ENCODE results near the gene LDOC1. TPM values are rescaled to one million over a fixed set of nuclear protein-coding genes. Genes with fewer than 3 reads are reported as not detected.
A peak's percentile ranks its signal among the peaks of the same experiment; 100 is the strongest.
"Not testable (repeated sequence)": the region's sequence is repeated elsewhere in the genome, so short reads cannot be mapped to it uniquely, and the experiment has no call there.

LDOC1 gene
- 13.7 and 15.7 TPM in 2 replicates for total RNA-seq (2014; rRNA removed; shearing (Covaris generic))

GRCh38 chrX:141176586-141177451 is at the start of gene LDOC1:
Gene LDOC1 (minus strand): TSS chrX:141177129. CDS start chrX:141177021, 108 bp downstream.
- peak within 1 kb of the TSS; percentile 67 for H3K4me3 ChIP-seq
- no peaks in the 10 kb centered on the region for H3K4me1 ChIP-seq
- H3K27me3 ChIP-seq = no peaks in the 10 kb centered on the region
- H3K27ac ChIP-seq = peak within 1 kb of the TSS; percentile 52
- H3K9me3 ChIP-seq (replicated peaks) = no peaks in the 10 kb centered on the region
- no peaks in the 10 kb centered on the region for H3K36me3 ChIP-seq
- DNase-seq = peak; percentile 82 to 84

- Histone ChIP-seq H3K27ac (peak overlapping the region; percentile 75), H3K4me3 (no peak overlapping the region), H3K27me3 (no peaks in the 10 kb centered on the region), H3K4me1 (peaks cover 26% of the 10 kb centered on the region), H3K36me3 (no peaks in the 10 kb centered on the region), H3K9me3 (replicated peaks) (no peaks in the 10 kb centered on the region)
- peak in 1 of 2 experiments; percentile 10 for DNase-seq
Measured at GRCh38 chrX:141221611-141222010, 44.7 kb upstream of the LDOC1 start.

GRCh38 chrX:141220342-141221008 is 43.5 kb upstream of the LDOC1 start:
- peak overlapping the region; percentile 75 for H3K27ac ChIP-seq

GRCh38 chrX:141214196-141214595 is 37.3 kb upstream of the LDOC1 start:
- no peaks in the 10 kb centered on the region for H3K36me3 ChIP-seq
- DNase-seq = no peak
- H3K27ac ChIP-seq = no peak overlapping the region
- H3K27me3 ChIP-seq = no peaks in the 10 kb centered on the region
- no peak overlapping the region for H3K4me3 ChIP-seq
- no peaks in the 10 kb centered on the region for H3K4me1 ChIP-seq
- no peaks in the 10 kb centered on the region for H3K9me3 ChIP-seq (replicated peaks)

More at GRCh38 chrX:141220342-141221008, 43.5 kb upstream of the LDOC1 start:
- H3K4me3 ChIP-seq = no peak overlapping the region
- H3K9me3 ChIP-seq (replicated peaks) = no peaks in the 10 kb centered on the region
- H3K4me1 ChIP-seq = peaks cover 26% of the 10 kb centered on the region
- no peaks in the 10 kb centered on the region for H3K27me3 ChIP-seq
- H3K36me3 ChIP-seq = no peaks in the 10 kb centered on the region
- DNase-seq = peak; percentile 35 to 80

- H3K36me3 ChIP-seq = no peaks in the 10 kb centered on the region
- no peaks in the 10 kb centered on the region for H3K9me3 ChIP-seq (replicated peaks)
- H3K27ac ChIP-seq = no peak overlapping the region
- H3K4me3 ChIP-seq = no peak overlapping the region
- no peaks in the 10 kb centered on the region for H3K27me3 ChIP-seq
- no peak for DNase-seq
- no peaks in the 10 kb centered on the region for H3K4me1 ChIP-seq
Measured at GRCh38 chrX:141201962-141202361, 25.0 kb upstream of the LDOC1 start.

GRCh38 chrX:141188573-141188972 is 11.6 kb upstream of the LDOC1 start:
- not testable (repeated sequence) for DNase-seq; H3K9me3 ChIP-seq (replicated peaks)

GRCh38 chrX:141185366-141185765 is 8.4 kb upstream of the LDOC1 start:
- no peaks in the 10 kb centered on the region for H3K9me3 ChIP-seq (replicated peaks)
- no peaks in the 10 kb centered on the region for H3K36me3 ChIP-seq
- H3K27me3 ChIP-seq = no peaks in the 10 kb centered on the region
- DNase-seq = no peak
- H3K27ac ChIP-seq = no peak overlapping the region
- H3K4me3 ChIP-seq = no peak overlapping the region
- no peaks in the 10 kb centered on the region for H3K4me1 ChIP-seq

More at GRCh38 chrX:141188573-141188972, 11.6 kb upstream of the LDOC1 start:
- H3K4me1 ChIP-seq, H3K27ac ChIP-seq, H3K4me3 ChIP-seq, H3K36me3 ChIP-seq, H3K27me3 ChIP-seq: not testable (repeated sequence)

GRCh38 chrX:141183000-141183399 is 6.1 kb upstream of the LDOC1 start:
- Histone ChIP-seq H3K4me1 (no peaks in the 10 kb centered on the region), H3K27me3 (no peaks in the 10 kb centered on the region), H3K36me3 (no peaks in the 10 kb centered on the region), H3K4me3 (no peak overlapping the region), H3K27ac (no peak overlapping the region), H3K9me3 (replicated peaks) (no peaks in the 10 kb centered on the region)
- no peak for DNase-seq

- no peak for DNase-seq
- H3K27ac ChIP-seq = no peak overlapping the region
- no peak overlapping the region for H3K4me3 ChIP-seq
- H3K36me3 ChIP-seq = no peaks in the 10 kb centered on the region
- no peaks in the 10 kb centered on the region for H3K9me3 ChIP-seq (replicated peaks)
- H3K27me3 ChIP-seq = no peaks in the 10 kb centered on the region
- no peaks in the 10 kb centered on the region for H3K4me1 ChIP-seq
Measured at GRCh38 chrX:141180851-141181250, 3.9 kb upstream of the LDOC1 start.

- H3K27ac ChIP-seq = no peak overlapping the region
- no peak for DNase-seq
- H3K9me3 ChIP-seq (replicated peaks) = no peaks in the 10 kb centered on the region
- H3K4me1 ChIP-seq = no peaks in the 10 kb centered on the region
- no peaks in the 10 kb centered on the region for H3K36me3 ChIP-seq
- H3K4me3 ChIP-seq = no peak overlapping the region
- H3K27me3 ChIP-seq = no peaks in the 10 kb centered on the region
Measured at GRCh38 chrX:141175786-141176185, 1.1 kb downstream of the LDOC1 start.

GRCh38 chrX:141164406-141164805 is 12.5 kb downstream of the LDOC1 start:
- Histone ChIP-seq H3K27ac (peak overlapping the region; percentile 88), H3K4me1 (peaks cover 18% of the 10 kb centered on the region), H3K27me3 (no peaks in the 10 kb centered on the region), H3K36me3 (no peaks in the 10 kb centered on the region), H3K4me3 (no peak overlapping the region), H3K9me3 (replicated peaks) (no peaks in the 10 kb centered on the region)
- DNase-seq = peak in 1 of 2 experiments; percentile 69

- H3K4me1 ChIP-seq = no peaks in the 10 kb centered on the region; the same call in 1 of the 2 replicates
- H3K4me3 ChIP-seq = no peak overlapping the region
- no peaks in the 10 kb centered on the region for H3K36me3 ChIP-seq
- H3K9me3 ChIP-seq (replicated peaks) = no peaks in the 10 kb centered on the region
- no peak overlapping the region for H3K27ac ChIP-seq
- H3K27me3 ChIP-seq = no peaks in the 10 kb centered on the region
- no peak for DNase-seq
Measured at GRCh38 chrX:141158084-141158483, 18.8 kb downstream of the LDOC1 start.

- H3K27ac ChIP-seq; DNase-seq; H3K4me3 ChIP-seq; H3K4me1 ChIP-seq; H3K27me3 ChIP-seq; H3K9me3 ChIP-seq (replicated peaks); H3K36me3 ChIP-seq: not testable (repeated sequence)
Measured at GRCh38 chrX:141155231-141155630, 21.7 kb downstream of the LDOC1 start.

GRCh38 chrX:141142946-141143345 is 34.0 kb downstream of the LDOC1 start:
- Histone ChIP-seq H3K9me3 (replicated peaks) (no peaks in the 10 kb centered on the region), H3K36me3 (no peaks in the 10 kb centered on the region), H3K27me3 (no peaks in the 10 kb centered on the region), H3K4me1 (no peaks in the 10 kb centered on the region), H3K4me3 (no peak overlapping the region), H3K27ac (no peak overlapping the region)
- no peak for DNase-seq

- H3K27ac ChIP-seq = no peak overlapping the region
Measured at GRCh38 chrX:141133272-141133671, 43.7 kb downstream of the LDOC1 start.

More at GRCh38 chrX:141133272-141133671, 43.7 kb downstream of the LDOC1 start:
- Histone ChIP-seq H3K9me3 (replicated peaks) (no peaks in the 10 kb centered on the region), H3K27me3 (no peaks in the 10 kb centered on the region), H3K4me3 (no peak overlapping the region), H3K36me3 (no peaks in the 10 kb centered on the region), H3K4me1 (no peaks in the 10 kb centered on the region)
- DNase-seq = no peak

All from SJCRH30 (cell line).